K562 (cell line): ENCODE measurements around the gene RNF166. TPM values are rescaled to one million over a fixed set of nuclear protein-coding genes. Genes with fewer than 3 reads are reported as not detected.

ENCODE experiments used
- ATAC-seq: fragments of 200-7000 bp; cut with Tn5 transposase; 3 replicates; pipeline ENCODE4 v1.9.1; 2020; ENCODE audit warnings: moderate library complexity
- BruUV-seq: library from RNA; stranded (reverse); fragments of 400-500 nt; replicated peaks from 2 replicates; lab custom pipeline; 2021; lab: Mats Ljungman, UMichigan
- CTCF ChIA-PET: fragments of 300-600 bp; formaldehyde crosslinking; extraction: SDS; loops from one replicate; lab custom pipeline; 2021; ENCODE audit warnings: low intra/inter-chr PET ratio; lab: Yijun Ruan, JAX
- POLR2A ChIA-PET: fragments of 300-600, 350-650 bp; sonication (Branson Sonifier 250); formaldehyde crosslinking; extraction: SDS; loops from one replicate; lab custom pipeline; 2021; ENCODE audit warnings: antibody characterized with exemption, inconsistent platforms; lab: Yijun Ruan, JAX
- DNase-seq, 4 experiments: peaks; one replicate each; pipeline versions ENCODE4 v3.0.0 to v3.0.0-alpha.2; 2011 to 2018; ENCODE audit warnings: low spot score in 3 of 4, mixed read lengths in 3 of 4; ENCODE audit errors: extremely low read depth in 1 of 4
- FAIRE-seq: peaks from 2 replicates; lab custom pipeline; 2011; peaks lifted over from hg19 to GRCh38; lab: Jason Lieb, UNC
- H2AFZ ChIP-seq: 2 replicates; pipeline ENCODE4 v1.6.0; 2011; ENCODE audit warnings: low read depth, low read length, control low read depth, inconsistent platforms
- H3K27ac ChIP-seq: fragments of 200-600 bp; 3 replicates; pipeline ENCODE4 v1.8.0; 2011; ENCODE audit warnings: low read depth, mild to moderate bottlenecking, control low read depth, inconsistent platforms, low read length, moderate library complexity, mixed read lengths; ENCODE audit errors: extremely low read depth
- H3K27me3 ChIP-seq, 2 experiments: fragments of 300-600 bp in 1 of 2; 2 replicates in 1 of 2; 3 replicates in 1 of 2; pipeline versions ENCODE4 v1.6.0 to v1.8.0; 2011; ENCODE audit warnings: inconsistent platforms in 2 of 2, low read length in 2 of 2, mild to moderate bottlenecking in 1 of 2, mixed read lengths in 1 of 2, moderate library complexity in 1 of 2; ENCODE audit not compliant: control insufficient read depth in 2 of 2, insufficient read depth in 2 of 2
- H3K36me3 ChIP-seq: fragments of 300-600 bp; 3 replicates; pipeline ENCODE4 v1.8.0; 2011; ENCODE audit warnings: mild to moderate bottlenecking, low read length, inconsistent platforms; ENCODE audit not compliant: control insufficient read depth, insufficient read depth
- H3K4me1 ChIP-seq, 2 experiments: fragments of 200-600 bp in 1 of 2; replicated peaks in 1 of 2; 2 replicates in 1 of 2; 3 replicates in 1 of 2; pipeline versions ENCODE4 v1.5.1 to v1.8.0; 2011; ENCODE audit warnings: inconsistent platforms in 2 of 2, low read length in 2 of 2, mild to moderate bottlenecking in 1 of 2, mixed read lengths in 1 of 2, moderate library complexity in 1 of 2; ENCODE audit not compliant: control insufficient read depth in 2 of 2, insufficient read depth in 2 of 2
- H3K4me2 ChIP-seq: 2 replicates; pipeline ENCODE4 v1.6.1; 2011; ENCODE audit warnings: low read length, control low read depth, inconsistent platforms, mixed read lengths; ENCODE audit not compliant: insufficient read depth
- H3K4me3 ChIP-seq: fragments of 200-600 bp; sonication (generic), shearing (Covaris generic); 2 replicates; pipeline ENCODE4 v1.5.1; 2016; ENCODE audit warnings: control low read depth, inconsistent platforms
- H3K79me2 ChIP-seq: fragments of 200-600 bp; 3 replicates; pipeline ENCODE4 v1.8.0; 2011; ENCODE audit warnings: low read length, inconsistent platforms; ENCODE audit not compliant: control insufficient read depth, insufficient read depth
- H3K9ac ChIP-seq, 2 experiments: 2 replicates each; pipeline versions ENCODE4 v1.6.0 to v1.6.1; 2011; ENCODE audit warnings: low read depth in 2 of 2, low read length in 2 of 2, control low read depth in 1 of 2, inconsistent platforms in 1 of 2, mild to moderate bottlenecking in 1 of 2, mixed read lengths in 1 of 2; ENCODE audit not compliant: insufficient read depth in 1 of 2
- H3K9me1 ChIP-seq: one replicate; pipeline ENCODE4 v1.6.0; 2011; ENCODE audit warnings: inconsistent platforms, mild to moderate bottlenecking, low read length, moderate library complexity; ENCODE audit not compliant: control insufficient read depth, insufficient read depth
- H3K9me3 ChIP-seq: replicated peaks from 2 replicates; pipeline ENCODE4 v1.5.1; 2011; ENCODE audit warnings: low read depth, low read length, inconsistent platforms; ENCODE audit not compliant: control insufficient read depth, insufficient read depth
- H4K20me1 ChIP-seq: replicated peaks from 2 replicates; pipeline ENCODE4 v1.6.1; 2011; ENCODE audit warnings: low read length, inconsistent platforms, mixed read lengths; ENCODE audit not compliant: control insufficient read depth, insufficient read depth
- CHD2 ChIP-seq: IDR thresholded peaks from 2 replicates; pipeline ENCODE4 v1.6.1; 2011; ENCODE audit warnings: low read depth, low read length
- HDAC2 ChIP-seq: fragments of 450-650 bp; IDR thresholded peaks from 2 replicates; pipeline ENCODE4 v1.6.1; 2016; ENCODE audit warnings: mild to moderate bottlenecking
- MED1 ChIP-seq: sonication (generic); formaldehyde crosslinking; IDR thresholded peaks from 2 replicates; pipeline ENCODE4 v1.8.1; 2023; ENCODE audit warnings: missing genetic modification reagents, borderline replicate concordance
- STAT5B ChIP-seq: fragments of 250-450 bp; sonication (Bioruptor Pico); IDR thresholded peaks from 2 replicates; pipeline ENCODE4 v1.8.0; 2021; ENCODE audit warnings: mild to moderate bottlenecking, inconsistent platforms
- WGBS: fragments of 100-300 bp; shearing (Covaris generic); methylation state at CpG from one replicate; pipeline ENCODE4 v1.1.6; 2016; ENCODE audit warnings: low coverage, mixed read lengths; ENCODE audit not compliant: insufficient coverage; ENCODE audit errors: missing lambda C conversion rate; 5-methylcytosine and 5-hydroxymethylcytosine counted together
- in situ Hi-C: fragments of 300-500 bp; cut with MboI; formaldehyde crosslinking; loops from 4 replicates; pipeline ENCODE4 v1.15.0; 2018; ENCODE audit warnings: inconsistent platforms, mixed read lengths
- intact Hi-C: fragments of 100-400 bp; cut with micrococcal nuclease; formaldehyde crosslinking; loops from 2 replicates; pipeline ENCODE4 v1.14.2; 2022
- polyA plus RNA-seq, 8 experiments: library from polyadenylated mRNA; depleted of rRNA in 4 of 8; stranded (reverse) in 5 of 8; unstranded in 3 of 8; fragments of >200 nt; fragmentation: Nextera tagmentation in 2 of 8; fragmentation: Illumina TruSeq in 1 of 8; extraction: Ambion mirVana in 2 of 8; extraction: Trizol in 1 of 8; gene quantifications; 2 replicates each; pipeline versions ENCODE4 v1.2.1 to v1.2.3, GENCODE V29; 2011 to 2014; ENCODE audit warnings: inconsistent platforms in 1 of 8, missing spikeins in 1 of 8
- total RNA-seq, 7 experiments: library from RNA; depleted of rRNA in 6 of 7; stranded (reverse); fragments of >200 nt in 6 of 7; fragmentation: Illumina TruSeq in 2 of 7; extraction: Trizol in 2 of 7; gene quantifications; 2 replicates each; pipeline versions ENCODE4 v1.2.1 to v1.2.3, GENCODE V29; 2011 to 2021; ENCODE audit warnings: low replicate concordance in 1 of 7
- TF ChIP-seq, protein P1 (sequence below): sonication (generic); formaldehyde crosslinking; IDR thresholded peaks from 2 replicates; pipeline ENCODE4 v1.8.0; 2022; ENCODE audit warnings: mild to moderate bottlenecking, missing genetic modification reagents
- TF ChIP-seq, protein P2 (sequence below): fragments of 250-450 bp; sonication (Bioruptor Pico); IDR thresholded peaks from 2 replicates; pipeline ENCODE4 v1.4.0; 2020

Gene RNF166
- total and polyA plus RNA-seq, 9 of the 15 experiments (the other 6 are each of a cell fraction or from before 2014, with no cell fraction given): 0.56 to 60.3 (median 19.5) TPM

DNA sequence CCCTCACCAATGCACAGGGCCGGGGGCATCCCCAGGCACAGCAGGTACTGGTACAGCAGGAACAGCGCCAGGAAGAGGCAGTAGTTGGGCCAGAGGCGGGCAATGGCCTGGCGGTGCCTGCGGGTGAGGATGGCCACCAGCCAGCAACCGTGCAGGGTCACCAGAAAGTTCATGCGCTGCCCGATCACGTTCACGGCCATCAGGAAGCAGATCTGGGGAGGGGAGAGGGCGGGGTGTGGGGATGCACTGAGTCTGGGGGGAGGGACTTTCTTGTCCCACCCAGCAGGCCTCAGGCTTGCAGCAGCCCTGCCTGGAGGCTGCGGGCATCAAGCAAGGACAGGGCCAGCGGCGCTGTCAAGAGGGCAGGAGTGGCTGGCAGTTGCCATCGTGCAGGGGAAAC lies 25.5 kb upstream of the RNF166 start:
- DNase-seq (peak in 3 of 4 experiments; percentile 70 to 84 (median 76)), ATAC-seq (peak; percentile 19; the same call in 1 of the 3 replicates), FAIRE-seq (no peak)
- peak overlapping the region in 1 of 2 experiments; percentile 80; a peak in 1 of 4 replicates for H3K9ac ChIP-seq
- peaks cover 0 to 73% of the 10 kb centered on the region in 2 experiments; a peak in 2 of 5 replicates for H3K4me1 ChIP-seq
- H3K79me2 ChIP-seq: peaks cover 2% of the 10 kb centered on the region; the same call in 2 of the 3 replicates
- ChIA-PET CTCF (interaction anchor here (0.6 kb wide), 1 partner anchor 16 kb away, joined by 3 read pairs; no protein-coding TSS in a partner anchor), POLR2A (no interaction called here)
- WGBS: 85% methylated on average over 14 of the region's 15 CpGs
- no peak overlapping the region for H3K4me3 ChIP-seq
- intact Hi-C loops (no loop called here), in situ Hi-C loops (no loop called here)
- no TSS peak for BruUV-seq
- no peak for TF ChIP-seq HDAC2
- no peak for TF ChIP-seq STAT5B (CRISPR knock-in tag)
- TF ChIP-seq MED1 (CRISPR knock-in tag): no peak
- TF ChIP-seq, protein P1, sequence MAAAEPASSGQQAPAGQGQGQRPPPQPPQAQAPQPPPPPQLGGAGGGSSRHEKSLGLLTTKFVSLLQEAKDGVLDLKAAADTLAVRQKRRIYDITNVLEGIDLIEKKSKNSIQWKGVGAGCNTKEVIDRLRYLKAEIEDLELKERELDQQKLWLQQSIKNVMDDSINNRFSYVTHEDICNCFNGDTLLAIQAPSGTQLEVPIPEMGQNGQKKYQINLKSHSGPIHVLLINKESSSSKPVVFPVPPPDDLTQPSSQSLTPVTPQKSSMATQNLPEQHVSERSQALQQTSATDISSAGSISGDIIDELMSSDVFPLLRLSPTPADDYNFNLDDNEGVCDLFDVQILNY (CRISPR knock-in tag): no peak
- TF ChIP-seq, protein P2, sequence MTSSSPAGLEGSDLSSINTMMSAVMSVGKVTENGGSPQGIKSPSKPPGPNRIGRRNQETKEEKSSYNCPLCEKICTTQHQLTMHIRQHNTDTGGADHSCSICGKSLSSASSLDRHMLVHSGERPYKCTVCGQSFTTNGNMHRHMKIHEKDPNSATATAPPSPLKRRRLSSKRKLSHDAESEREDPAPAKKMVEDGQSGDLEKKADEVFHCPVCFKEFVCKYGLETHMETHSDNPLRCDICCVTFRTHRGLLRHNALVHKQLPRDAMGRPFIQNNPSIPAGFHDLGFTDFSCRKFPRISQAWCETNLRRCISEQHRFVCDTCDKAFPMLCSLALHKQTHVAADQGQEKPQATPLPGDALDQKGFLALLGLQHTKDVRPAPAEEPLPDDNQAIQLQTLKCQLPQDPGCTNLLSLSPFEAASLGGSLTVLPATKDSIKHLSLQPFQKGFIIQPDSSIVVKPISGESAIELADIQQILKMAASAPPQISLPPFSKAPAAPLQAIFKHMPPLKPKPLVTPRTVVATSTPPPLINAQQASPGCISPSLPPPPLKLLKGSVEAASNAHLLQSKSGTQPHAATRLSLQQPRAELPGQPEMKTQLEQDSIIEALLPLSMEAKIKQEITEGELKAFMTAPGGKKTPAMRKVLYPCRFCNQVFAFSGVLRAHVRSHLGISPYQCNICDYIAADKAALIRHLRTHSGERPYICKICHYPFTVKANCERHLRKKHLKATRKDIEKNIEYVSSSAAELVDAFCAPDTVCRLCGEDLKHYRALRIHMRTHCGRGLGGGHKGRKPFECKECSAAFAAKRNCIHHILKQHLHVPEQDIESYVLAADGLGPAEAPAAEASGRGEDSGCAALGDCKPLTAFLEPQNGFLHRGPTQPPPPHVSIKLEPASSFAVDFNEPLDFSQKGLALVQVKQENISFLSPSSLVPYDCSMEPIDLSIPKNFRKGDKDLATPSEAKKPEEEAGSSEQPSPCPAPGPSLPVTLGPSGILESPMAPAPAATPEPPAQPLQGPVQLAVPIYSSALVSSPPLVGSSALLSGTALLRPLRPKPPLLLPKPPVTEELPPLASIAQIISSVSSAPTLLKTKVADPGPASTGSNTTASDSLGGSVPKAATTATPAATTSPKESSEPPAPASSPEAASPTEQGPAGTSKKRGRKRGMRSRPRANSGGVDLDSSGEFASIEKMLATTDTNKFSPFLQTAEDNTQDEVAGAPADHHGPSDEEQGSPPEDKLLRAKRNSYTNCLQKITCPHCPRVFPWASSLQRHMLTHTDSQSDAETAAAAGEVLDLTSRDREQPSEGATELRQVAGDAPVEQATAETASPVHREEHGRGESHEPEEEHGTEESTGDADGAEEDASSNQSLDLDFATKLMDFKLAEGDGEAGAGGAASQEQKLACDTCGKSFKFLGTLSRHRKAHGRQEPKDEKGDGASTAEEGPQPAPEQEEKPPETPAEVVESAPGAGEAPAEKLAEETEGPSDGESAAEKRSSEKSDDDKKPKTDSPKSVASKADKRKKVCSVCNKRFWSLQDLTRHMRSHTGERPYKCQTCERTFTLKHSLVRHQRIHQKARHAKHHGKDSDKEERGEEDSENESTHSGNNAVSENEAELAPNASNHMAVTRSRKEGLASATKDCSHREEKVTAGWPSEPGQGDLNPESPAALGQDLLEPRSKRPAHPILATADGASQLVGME (CRISPR knock-in tag): no peak
- no peak for TF ChIP-seq CHD2
- no peaks in the 10 kb centered on the region for H3K9me3 ChIP-seq
- H3K9me1 ChIP-seq: no peaks in the 10 kb centered on the region
- peaks cover 86% of the 10 kb centered on the region for H3K36me3 ChIP-seq
- no peak overlapping the region for H3K4me2 ChIP-seq
- H3K27me3 ChIP-seq: no peaks in the 10 kb centered on the region
- peaks cover 8% of the 10 kb centered on the region for H4K20me1 ChIP-seq
- H2AFZ ChIP-seq: no peak overlapping the region
- no peak overlapping the region for H3K27ac ChIP-seq
